Measurements from ENCODE around the gene UCK2. TPM values are rescaled to one million over a fixed set of nuclear protein-coding genes. Genes with fewer than 3 reads are reported as not detected.

Gene UCK2
- total RNA-seq, 2 donors from 2014 or later: 55.0 to 57.8 TPM

- DNase-seq (peak in 1 of 2 donors; percentile 11), ATAC-seq (peak; percentile 8)
- intact Hi-C loops (cut with DNase I, micrococcal nuclease): loop anchor here in 1 of 2 donors (5.0 to 10.0 kb wide), 2 partner anchors 309 to 507 kb away; no protein-coding TSS in a partner anchor
These were observed 84.3 kb downstream of the UCK2 start for GRCh38 chr1:165911609-165912281.

- intact Hi-C loops (cut with DNase I, micrococcal nuclease): loop anchor here in 1 of 2 donors (5.0 to 10.0 kb wide), 2 partner anchors 310 to 508 kb away; no protein-coding TSS in a partner anchor
- ATAC-seq (no peak), DNase-seq (no peak)
These were observed 85.2 kb downstream of the UCK2 start for GRCh38 chr1:165912638-165913037.

- ATAC-seq: peak; percentile 43
- intact Hi-C loops (cut with DNase I, micrococcal nuclease): loop anchor here in 1 of 2 donors (2.0 to 10.0 kb wide), 3 partner anchors 195 to 509 kb away; no protein-coding TSS in a partner anchor
- peak; percentile 44 to 66 for DNase-seq
These were observed 86.9 kb downstream of the UCK2 start for GRCh38 chr1:165914136-165914798.

- intact Hi-C loops (cut with DNase I, micrococcal nuclease): loop anchor here in 1 of 2 donors (2.0 to 10.0 kb wide), 2 partner anchors 197 to 511 kb away; no protein-coding TSS in a partner anchor
- DNase-seq (no peak), ATAC-seq (no peak)
These were observed 88.1 kb downstream of the UCK2 start for GRCh38 chr1:165915480-165915879.

- ATAC-seq (no peak), DNase-seq (peak in 1 of 2 donors; percentile 20)
- intact Hi-C loops (cut with DNase I, micrococcal nuclease): loop anchor here in 1 of 2 donors (2.0 to 10.0 kb wide), 2 partner anchors 197 to 511 kb away; no protein-coding TSS in a partner anchor
These were observed 88.5 kb downstream of the UCK2 start for GRCh38 chr1:165915932-165916348.

- ATAC-seq (no peak), DNase-seq (no peak)
- intact Hi-C loops (cut with DNase I, micrococcal nuclease): loop anchor here in 1 of 2 donors (10.0 kb wide), 1 partner anchor 512 kb away; no protein-coding TSS in a partner anchor
These were observed 89.8 kb downstream of the UCK2 start for GRCh38 chr1:165917166-165917565.

GRCh38 chr1:165924117-165924516 lies 96.7 kb downstream of the UCK2 start:
- intact Hi-C loops (cut with DNase I, micrococcal nuclease): no loop called here
- DNase-seq: no peak
- ATAC-seq: no peak

- ATAC-seq (no peak), DNase-seq (no peak)
- intact Hi-C loops (cut with DNase I, micrococcal nuclease): no loop called here
These were observed 98.2 kb downstream of the UCK2 start for GRCh38 chr1:165925498-165926079.

GRCh38 chr1:165927169-165927568 lies 99.8 kb downstream of the UCK2 start:
- ATAC-seq (no peak), DNase-seq (no peak)
- intact Hi-C loops (cut with DNase I, micrococcal nuclease): no loop called here

- ATAC-seq (peak; percentile 66), DNase-seq (peak in 1 of 2 donors; percentile 28)
- intact Hi-C loops (cut with DNase I, micrococcal nuclease): no loop called here
These were observed 100.8 kb downstream of the UCK2 start for GRCh38 chr1:165928075-165928731.

GRCh38 chr1:165930961-165931360 lies 103.5 kb downstream of the UCK2 start:
- intact Hi-C loops (cut with DNase I, micrococcal nuclease): loop anchor here in 1 of 2 donors (10.0 kb wide), 1 partner anchor 544 kb away; no protein-coding TSS in a partner anchor
- DNase-seq (no peak), ATAC-seq (no peak)

GRCh38 chr1:165933446-165934170 lies 106.2 kb downstream of the UCK2 start:
- no peak for ATAC-seq
- intact Hi-C loops (cut with DNase I, micrococcal nuclease): loop anchor here in 1 of 2 donors (10.0 kb wide), 1 partner anchor 541 kb away; no protein-coding TSS in a partner anchor
- no peak for DNase-seq

GRCh38 chr1:165936542-165936941 lies 109.1 kb downstream of the UCK2 start:
- DNase-seq: no peak
- no peak for ATAC-seq
- intact Hi-C loops (cut with DNase I, micrococcal nuclease): loop anchor here in 1 of 2 donors (10.0 kb wide), 1 partner anchor 538 kb away; no protein-coding TSS in a partner anchor

- no peak for ATAC-seq
- intact Hi-C loops (cut with DNase I, micrococcal nuclease): loop anchor here in 1 of 2 donors (10.0 kb wide), 1 partner anchor 537 kb away; no protein-coding TSS in a partner anchor
- no peak for DNase-seq
These were observed 110.4 kb downstream of the UCK2 start for GRCh38 chr1:165937829-165938228.

GRCh38 chr1:165938844-165939243 lies 111.4 kb downstream of the UCK2 start:
- intact Hi-C loops (cut with DNase I, micrococcal nuclease): loop anchor here in 1 of 2 donors (10.0 kb wide), 1 partner anchor 536 kb away; no protein-coding TSS in a partner anchor
- ATAC-seq (no peak), DNase-seq (no peak)

- intact Hi-C loops (cut with DNase I, micrococcal nuclease): no loop called here
- DNase-seq: no peak
These were observed 114.1 kb downstream of the UCK2 start for GRCh38 chr1:165941531-165941930.

GRCh38 chr1:165942062-165942461 lies 114.6 kb downstream of the UCK2 start:
- intact Hi-C loops (cut with DNase I, micrococcal nuclease): no loop called here
- no peak for ATAC-seq

More at GRCh38 chr1:165941531-165941930, 114.1 kb downstream of the UCK2 start:
- no peak for ATAC-seq

More at GRCh38 chr1:165942062-165942461, 114.6 kb downstream of the UCK2 start:
- no peak for DNase-seq
